NCI-H460 (cell line): ENCODE measurements around the gene AOPEP. TPM values are rescaled to one million over a fixed set of nuclear protein-coding genes. Genes with fewer than 3 reads are reported as not detected.
A peak's percentile ranks its signal among the peaks of the same experiment; 100 is the strongest.
"Not testable (repeated sequence)": the region's sequence is repeated elsewhere in the genome, so short reads cannot be mapped to it uniquely, and the experiment has no call there.

Source experiments
- DNase-seq: peaks from one replicate; pipeline ENCODE4 v3.0.0-alpha.2; 2016; ENCODE audit warnings: low read depth; ENCODE audit errors: extremely low read depth
- total RNA-seq: library from RNA; depleted of rRNA; stranded (reverse); fragments of >200 nt; shearing (Covaris generic); gene quantifications from 2 replicates; pipeline ENCODE4 v1.2.3, GENCODE V29; 2014

AOPEP gene
- total RNA-seq, 1 experiment from 2014 or later, result 27.0 TPM

DNA sequence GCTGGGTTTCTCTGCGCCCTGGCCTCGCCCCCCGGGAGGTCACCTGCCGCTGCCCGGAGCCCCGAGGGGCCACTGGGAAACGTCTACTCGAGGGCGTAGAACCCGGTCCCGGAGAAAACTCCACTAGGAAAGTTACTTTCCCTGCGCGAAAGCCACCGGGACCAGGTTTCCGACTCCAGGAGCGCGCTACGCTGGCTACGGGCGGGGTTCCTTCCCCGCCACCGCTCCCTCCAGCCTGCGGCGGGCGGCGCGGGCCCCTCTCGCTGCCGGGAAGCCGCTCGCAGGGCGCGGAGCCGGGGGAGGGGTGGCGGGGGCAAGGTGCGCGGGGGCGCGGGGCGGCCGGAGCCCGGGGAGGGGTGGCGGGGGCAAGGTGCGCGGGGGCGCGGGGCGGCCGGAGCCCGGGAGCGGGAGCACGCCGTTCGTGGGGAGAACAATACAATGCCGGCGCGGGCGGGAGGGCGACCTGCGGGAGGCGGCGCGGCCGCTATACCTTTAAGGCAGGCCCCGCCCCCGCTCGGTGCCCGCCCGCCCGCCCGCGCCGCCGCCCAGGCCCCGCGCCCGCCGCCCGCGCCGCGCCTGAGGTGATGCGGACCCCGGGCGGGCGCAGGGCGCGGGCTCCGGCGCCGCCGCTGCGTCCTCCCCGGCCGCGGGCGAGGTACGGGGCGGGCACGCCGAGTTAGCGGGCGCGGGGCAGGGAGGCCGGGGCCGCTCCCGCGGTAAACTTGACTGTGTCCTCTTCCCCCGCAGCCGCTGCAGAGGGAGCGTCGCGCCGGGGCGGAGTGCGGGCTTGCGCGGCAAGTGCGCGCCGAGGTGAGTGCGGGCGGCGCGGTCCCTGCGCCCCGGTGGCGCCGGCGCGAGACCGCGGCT, 278.1 kb downstream of the AOPEP start:
- DNase-seq, result no peak

DNA sequence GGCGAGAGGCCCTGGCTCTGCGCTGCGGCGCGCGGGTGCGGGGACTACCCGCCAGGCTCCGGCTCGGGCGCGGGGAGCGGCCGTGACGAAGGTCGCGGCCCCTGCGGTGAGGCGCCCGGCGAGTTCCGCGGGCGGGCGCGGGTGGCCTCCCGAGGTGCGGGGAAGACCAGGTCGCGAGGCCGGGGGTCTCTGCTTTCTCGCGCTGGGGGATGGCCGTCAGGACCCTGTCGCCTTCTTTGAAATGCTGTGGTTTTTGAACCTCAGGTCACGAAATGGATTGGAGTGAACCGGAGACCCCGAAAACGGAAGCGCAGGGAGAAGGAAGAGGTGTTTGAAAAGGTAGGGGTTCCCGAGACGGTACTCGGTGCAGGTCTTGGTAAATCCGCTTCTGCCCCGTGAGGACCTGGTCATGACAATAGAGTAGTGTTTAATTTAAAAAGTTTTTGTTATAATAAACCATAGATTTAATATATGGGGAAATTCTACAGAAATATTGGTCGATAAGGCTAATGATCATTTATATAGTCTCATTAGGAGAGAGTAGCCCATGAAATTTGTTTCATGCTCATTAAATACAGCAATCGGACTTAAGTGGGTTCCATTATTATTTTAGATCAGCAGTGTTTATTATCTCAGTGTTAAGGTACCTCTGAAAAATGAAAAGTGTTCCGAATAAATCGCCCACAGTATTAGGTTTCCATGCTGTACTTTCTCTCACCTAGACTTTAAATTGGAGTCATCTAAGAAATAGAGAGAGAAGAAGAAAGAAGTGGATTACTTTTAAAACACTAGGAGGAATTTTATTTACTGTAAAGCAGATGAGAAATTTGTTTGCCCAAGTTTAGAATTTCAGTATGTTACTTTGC, 279.0 kb downstream of the AOPEP start:
- no peak for DNase-seq

DNA sequence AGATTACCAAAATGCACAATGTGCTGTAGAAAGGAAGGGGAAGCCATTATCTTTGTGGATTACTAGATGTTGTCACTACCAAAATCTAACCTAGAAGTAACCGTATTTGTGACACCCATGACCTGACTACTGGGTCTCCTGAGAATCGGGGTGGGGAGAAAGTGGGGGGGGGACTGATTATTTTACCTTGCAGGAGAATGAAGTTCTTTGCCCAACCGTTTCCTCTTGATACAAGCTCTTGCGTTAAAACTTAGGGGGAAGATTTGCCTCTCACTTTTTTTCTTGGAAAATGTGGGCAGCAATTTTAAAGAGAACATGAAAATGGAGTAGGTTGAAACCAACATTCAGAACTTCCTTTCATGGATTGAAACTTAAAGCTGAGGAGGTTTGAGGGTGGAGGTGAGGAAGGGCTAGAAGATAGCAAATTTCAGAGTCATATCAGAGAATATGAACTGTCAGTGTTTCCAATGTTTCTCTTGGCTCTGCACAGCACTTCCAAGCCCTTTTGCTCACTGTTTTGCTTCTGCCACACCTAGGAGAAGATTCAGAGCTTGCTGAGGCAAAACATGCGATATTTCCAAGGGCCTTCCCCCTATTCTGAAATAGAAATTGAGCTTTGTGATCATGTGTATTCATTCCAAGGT, 280.8 kb downstream of the AOPEP start:
- no peak for DNase-seq

DNA sequence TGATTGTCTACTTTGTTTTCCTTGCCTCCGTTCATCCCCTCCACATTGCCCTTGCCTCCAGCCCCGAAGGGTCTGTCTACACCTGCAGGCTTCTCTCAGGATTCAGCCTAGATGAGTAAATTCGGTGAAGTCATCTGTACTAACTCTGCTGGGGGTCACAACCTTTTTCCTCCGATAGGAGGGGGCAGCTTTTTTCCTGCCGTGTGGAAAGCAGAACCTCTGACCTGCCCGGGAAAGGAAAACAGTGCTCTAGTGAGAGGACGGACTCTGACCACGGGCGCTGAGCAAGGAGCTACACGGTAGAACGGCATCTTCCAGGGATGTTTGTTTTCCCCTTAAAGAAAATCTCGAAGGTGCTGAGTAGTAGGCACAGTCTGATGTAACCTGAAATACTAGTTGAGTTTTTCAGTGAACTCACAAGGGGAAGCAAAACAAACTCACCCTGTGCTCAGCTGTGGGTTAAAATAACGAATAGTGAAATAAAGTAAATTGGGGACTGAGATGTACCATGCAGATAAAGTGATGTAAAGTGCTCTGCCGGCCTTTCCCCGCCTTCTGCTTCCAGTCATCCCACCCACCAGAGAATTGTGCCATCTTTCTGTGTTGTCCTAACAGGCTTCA, 281.8 kb downstream of the AOPEP start:
- DNase-seq, result no peak

DNA sequence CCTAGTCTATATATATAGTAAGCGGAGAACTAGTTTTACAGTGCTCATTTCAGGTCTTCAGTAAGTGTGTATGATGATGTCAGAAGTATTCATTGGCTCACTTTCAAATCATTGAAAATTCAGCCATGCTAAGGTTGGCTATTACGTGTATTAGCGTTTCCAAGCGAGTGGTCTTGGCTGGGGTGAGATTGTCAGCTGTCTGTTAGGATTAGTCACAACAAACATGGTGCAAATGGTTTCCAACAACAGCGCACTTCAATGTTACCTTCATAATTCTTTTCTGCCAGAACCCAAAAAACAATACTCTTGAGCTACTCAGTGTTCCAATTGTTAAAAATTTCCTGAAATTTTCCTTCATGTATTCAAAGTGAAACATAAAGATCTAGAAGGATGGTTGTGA, 283.0 kb downstream of the AOPEP start:
- no peak for DNase-seq

DNA sequence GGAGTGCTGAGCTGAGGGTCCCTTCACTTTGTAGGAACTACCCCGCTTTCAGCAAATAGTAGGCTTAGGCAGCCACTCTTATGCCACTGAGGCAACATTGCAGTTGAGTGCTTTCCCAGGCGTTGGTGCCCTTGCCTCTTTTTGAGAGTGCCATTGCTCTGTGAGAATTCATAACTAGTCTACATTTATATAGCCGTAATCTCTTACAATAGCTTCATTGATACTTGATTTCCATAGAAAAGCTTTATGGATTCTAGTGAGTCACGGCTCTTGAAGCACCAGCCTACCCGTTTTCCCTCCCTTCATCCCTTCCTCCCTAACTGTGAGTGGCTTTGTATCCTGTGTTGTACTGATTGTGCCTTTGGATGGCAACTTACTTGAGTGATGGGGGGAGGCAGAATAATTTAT, 283.9 kb downstream of the AOPEP start:
- DNase-seq, result no peak

DNA sequence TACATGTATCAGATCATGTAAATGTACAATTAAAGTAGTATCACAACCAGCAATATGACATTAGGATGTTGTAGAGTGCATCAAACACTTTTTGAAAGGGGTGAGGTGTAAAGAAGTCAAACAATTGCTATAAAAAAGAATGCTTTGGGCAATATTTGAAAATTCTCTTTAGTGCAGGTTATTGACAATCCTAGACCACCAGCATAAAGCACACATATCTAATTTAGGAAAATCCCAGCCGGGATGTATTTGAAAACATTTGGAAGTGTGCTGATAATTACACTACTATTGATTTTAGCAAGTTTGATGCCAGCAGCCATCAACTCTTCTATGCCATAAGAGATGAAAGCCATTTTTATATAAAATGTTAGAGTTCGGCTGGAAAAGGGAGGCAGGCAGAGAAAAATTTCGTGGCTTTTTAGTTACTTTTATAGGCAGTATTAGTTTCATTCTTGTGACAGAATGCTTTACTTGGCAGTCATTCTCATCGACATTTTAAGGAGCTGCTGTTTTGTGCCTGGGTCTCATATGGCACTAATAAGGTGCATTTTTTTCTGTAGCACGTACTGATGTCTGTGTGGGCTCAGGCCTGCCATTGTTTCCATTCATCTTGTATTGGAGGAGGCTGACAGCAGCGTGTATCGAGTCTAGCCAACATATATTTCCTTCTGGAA, 285.7 kb downstream of the AOPEP start:
- DNase-seq, result no peak

DNA sequence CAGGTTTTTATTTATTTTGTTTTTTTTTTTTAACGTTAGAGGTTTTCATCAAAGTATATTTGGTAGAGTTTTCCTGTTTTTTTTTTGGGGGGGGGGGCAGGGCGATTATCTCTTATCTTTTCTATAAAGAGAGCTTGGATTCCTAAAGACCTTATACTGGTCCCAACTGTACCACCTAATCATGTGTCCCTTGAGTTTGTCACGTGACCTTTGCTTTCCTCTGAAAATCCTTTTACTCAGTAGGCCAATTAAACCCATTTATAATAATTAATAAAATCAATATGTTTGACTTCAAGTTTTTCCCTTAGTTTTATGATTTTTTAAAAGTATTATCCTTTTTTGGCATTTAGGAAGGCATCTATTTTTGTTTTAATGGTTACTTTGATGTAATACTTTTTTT, 286.4 kb downstream of the AOPEP start:
- no peak for DNase-seq

DNA sequence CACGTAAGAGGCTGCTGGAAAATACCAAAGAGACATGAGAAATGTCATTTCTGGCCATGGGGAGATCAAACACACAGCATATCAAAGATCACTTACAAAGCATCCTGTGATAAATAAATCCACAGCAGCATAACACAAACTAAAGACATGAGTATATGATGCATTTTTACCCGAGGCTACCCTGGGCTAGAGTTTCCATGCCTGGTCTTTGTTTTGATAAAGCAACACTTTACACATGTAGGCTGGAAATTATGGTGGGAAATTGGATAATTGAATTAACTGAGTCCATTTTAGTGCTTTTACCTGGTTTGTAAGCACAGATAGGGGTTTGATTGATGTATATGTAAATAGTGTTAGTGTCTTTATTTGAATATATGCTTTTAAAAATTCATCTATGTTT, 288.4 kb downstream of the AOPEP start:
- no peak for DNase-seq

DNA sequence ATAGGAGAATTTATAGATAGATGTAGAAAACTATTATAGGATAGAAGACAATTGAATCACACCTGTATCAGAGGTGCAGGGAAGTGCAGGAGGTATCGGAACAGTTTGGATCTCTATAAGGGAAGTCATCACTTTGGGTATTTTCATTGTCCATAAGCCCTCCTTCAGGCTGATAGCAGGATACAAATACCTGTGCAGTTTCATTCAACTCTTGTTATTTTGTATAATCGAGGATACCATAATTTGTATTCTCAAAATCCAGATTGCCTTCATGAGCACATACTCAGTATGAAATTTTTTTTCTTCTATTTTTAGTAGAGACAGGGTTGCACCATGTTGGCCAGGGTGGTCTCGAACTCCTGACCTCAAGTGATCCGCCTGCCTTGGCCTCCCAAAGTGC, 289.1 kb downstream of the AOPEP start:
- DNase-seq, result no peak

DNA sequence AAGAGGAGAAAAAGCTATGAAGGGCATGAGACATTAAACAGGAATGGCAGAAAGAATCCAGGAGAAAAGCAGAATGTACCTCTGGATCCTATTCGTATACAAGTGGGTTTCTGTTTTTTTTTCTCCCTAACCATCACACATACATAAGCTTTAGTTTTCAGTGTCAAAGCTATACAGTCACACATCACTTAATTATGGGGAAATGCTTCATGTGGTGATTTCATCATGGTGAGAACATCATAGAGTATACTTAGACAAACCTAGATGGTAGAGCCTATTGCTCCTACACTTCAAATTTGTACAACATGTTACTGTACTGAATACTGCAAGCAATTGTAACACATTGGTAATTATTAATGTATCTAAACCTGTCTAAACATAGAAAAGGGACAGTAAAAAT, 290.6 kb downstream of the AOPEP start:
- DNase-seq, result no peak

DNA sequence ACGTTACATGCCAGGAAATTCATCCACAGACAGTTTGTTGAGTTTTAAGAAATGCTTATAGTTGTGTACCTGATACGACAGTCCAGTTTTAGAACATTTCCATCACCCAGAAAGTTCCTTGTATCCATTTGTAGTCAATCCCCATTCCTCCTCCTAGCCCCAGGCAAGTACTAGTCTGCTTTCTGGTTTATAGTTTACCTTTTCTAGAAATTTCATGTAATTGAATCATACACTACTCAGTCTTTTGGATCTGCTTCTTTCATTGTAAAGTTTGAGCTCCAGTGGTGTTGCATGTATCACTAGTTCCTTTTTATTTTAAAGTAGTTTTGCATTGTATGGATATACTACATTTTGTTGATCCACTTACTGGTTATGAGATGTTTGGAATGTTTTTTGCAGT, 291.2 kb downstream of the AOPEP start:
- DNase-seq, result no peak

DNA sequence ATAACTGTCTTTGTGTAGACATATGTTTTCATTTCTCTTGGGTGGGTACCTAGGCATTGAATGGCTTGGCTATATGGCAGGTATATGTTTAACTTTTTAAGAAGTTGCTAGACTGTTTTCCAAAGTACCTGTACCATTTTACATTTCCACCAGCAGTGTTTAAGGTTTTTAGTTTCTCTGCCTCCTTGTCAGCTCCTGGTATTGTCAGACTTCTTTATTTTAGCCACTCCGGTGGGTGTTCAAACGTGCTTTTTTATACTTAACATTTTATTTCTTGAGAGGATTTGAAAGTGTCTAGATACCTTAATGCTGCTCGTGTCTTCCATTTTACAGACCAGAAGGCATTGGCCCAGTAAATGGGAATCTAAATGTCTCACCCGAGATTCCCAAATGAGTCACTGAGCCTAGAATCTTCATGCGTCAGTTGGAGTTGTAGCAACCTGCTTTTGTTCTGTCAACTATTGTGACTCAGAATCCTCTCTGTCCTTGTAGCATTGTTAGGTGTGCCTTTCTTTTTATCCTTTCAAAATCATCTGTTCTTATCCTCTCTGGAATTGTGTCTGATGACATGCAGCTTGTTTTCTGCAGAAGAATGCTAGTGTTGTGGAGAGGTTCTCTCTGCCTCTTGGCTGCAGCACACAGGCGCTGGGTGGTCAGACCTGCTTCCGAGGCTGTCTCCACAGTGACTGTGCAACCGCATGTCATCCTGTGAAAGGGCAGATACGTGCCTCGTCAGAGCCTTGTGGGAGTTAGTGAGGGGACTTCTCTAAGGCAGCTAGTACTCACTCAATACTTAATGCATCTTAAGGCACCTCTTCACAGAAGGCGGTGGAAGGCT, 291.8 kb downstream of the AOPEP start:
- DNase-seq, result peak; percentile 70

DNA sequence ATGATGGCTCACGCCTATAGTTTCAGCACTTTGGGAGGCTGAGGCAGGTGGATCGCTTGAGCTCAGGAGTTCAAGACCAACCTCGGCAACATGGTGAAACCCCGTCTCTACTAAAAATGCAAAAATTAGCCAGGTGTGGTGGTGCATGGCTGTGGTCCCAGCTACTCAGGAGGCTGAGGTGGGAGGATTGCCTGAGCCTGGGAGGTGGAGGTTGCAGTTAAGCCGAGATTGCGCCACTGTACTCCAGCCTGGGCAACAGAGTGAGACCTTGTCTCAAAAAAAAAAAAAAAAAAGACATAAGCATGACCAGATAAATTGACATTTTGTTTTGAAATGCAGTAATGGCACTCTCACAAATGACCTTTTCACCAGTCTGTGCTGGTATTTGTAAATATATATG, 294.1 kb downstream of the AOPEP start:
- DNase-seq, result not testable (repeated sequence)

DNA sequence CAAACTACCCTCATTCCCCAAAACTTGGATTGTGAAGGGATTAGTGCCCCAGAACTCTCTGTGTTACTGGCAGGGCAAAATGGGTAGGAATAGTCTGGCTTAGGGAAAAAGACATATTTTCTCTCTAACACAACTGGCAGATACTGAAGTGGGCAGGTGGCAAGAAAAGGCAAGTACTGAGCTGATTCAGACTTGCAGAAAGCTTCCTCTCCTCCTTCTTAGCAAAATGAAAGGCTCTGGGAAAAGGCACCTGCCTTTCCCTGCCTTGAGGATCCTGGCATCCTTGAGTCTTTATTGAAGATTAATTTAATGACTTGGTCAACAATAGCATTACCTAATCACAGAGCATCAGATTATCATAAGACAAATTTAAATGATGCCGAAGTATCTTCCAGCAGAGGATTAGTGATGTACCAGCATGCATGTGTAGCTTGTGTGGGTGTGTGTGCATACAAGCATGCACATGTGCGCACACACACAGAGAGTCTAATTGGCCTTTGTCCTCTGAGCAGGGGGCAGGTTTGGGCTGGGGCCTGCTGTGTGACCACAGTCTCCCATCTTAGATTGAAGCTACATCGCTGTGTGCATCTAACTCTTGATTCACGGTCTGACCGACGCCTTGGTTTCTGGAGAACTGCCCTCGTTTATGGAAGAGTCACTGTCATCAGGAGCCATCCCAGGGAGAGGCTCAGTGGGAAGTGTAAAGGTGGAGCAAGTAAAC, 294.8 kb downstream of the AOPEP start:
- DNase-seq, result no peak

DNA sequence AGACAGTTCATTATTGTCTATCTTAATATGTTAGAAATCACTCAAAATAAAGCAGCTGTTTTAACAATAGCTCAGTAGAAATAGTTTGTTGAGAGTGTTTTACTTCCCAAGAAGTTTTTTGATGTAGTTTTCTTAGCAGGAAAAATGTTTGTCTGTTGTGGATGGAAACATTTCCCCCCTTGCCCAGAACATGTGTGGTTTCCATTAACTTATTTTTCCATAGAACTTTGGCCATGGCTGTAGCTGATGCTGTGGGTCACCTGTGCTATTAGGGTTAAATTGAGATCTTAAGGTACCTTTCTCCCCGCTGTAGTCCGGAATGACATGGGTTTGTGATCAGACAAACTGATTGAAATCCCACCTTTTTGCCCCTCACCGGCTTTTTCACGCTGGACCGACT, 296.2 kb downstream of the AOPEP start:
- DNase-seq, result no peak

DNA sequence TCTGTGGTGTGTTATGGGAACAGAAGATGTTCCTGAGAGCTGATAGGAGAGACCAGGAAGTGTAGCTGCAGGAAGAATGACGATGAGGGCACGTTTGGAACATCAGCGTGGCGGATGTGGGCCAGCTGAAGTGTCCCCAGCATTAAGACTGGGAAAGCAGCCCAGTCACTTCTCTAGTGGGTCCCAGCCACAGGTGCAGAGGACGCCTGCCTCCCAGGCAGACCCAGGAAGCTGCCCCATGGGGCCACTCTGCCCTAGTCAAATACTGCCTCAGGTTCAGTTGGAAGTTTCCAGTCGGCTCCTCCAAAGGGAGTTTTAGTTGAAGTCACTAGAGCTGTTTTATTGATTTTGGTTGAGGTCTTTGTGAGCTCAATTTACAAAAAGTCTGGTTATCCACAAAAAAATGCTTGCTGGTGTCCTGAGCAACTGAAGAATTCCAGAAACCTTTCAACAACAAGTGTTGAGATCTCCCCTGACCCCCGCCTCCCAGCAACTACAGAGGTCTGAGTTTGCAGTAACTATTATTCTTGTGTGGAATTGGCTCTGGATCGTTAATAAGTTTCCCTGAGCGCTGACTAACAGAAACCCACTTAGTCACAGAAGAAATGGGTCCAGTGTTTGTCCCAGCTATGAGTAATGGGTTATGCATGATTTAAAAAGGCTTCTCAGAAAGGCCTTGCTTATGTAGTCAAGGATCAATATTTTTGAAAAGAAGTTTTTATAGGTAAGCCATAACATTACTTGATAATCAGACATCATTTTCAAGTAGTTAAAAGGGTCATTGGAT, 296.9 kb downstream of the AOPEP start:
- DNase-seq, result no peak

DNA sequence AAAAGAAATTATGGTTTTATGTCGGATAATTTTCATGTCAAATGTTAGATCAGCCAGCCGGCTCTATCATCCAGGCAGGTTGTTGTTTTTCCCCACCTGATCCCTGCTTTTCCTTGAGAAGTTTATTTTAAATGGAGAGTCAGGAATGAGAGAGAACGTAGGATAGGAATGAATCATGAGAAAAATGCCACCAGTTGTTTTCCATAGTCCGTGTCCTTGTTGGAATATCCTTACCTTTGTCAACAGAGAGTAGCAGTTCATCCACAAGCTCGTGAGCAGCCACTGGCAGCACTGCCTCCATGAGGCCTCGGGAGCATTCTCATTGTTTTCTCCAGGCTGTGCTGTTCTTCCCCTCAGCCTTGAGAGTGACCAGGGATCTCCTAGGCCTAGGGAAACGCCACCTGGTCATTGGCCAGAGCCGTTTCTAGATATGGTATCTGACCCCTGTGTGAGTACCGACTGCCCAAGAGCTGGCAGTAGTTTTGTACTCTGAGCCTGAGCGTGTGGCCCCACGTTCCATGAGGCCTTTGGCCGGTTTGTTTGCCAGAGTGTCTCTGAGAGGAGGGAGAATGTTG, 297.7 kb downstream of the AOPEP start:
- DNase-seq, result no peak
